Measurements from ENCODE around the gene ETFA.
A peak's percentile ranks its signal among the peaks of the same experiment; 100 is the strongest.

ETFA gene

DNA sequence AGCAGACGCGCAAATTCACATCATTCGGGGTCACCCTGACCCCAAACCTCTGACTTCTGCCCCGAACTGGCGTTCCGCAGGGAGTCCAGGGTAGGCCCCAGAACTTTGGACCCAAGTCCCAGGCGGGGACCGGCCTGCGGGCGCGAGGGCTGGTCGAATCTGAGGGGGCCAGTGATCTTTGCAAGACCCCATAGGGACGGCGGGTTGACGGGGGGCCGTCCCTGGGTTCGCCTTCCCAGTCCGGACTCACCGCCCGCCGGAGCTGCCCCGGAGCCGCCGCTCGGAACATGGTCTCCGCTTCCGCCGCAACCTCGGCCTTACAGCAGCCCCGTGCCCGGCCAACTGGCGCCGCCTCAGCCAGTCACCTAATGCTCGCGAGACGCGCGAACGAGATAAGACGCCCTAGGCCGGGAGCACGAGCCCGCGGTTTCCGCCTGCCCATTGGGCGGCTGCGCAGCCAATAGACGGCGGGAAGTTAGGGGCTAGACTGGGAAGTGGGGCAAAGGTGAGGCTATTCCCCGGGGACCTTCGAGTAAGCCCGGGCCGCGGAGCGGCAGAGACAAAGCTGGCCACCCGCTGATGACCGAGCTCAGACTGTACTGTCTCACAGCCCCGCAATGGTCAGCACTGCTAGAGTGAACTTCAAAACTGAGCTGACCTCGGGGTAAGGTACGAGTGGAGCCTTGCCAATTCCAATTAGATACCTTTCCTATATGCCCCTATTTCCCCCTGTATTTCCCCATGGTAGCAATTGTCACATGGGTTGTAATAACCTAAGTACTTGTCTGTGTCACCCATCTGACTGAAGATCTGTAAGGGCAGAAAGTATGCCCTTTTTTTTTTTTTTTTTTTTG is at the start of gene ETFA:
ETFA (minus strand) TSS at position 370 of the 854 bp plus-strand sequence; CDS start at position 289, 81 bp downstream.
- peak within 1 kb of the TSS; percentile 91 for H3K4me3 ChIP-seq (ENCODE audit: low read depth, low read length)
- TF ChIP-seq, protein P1, sequence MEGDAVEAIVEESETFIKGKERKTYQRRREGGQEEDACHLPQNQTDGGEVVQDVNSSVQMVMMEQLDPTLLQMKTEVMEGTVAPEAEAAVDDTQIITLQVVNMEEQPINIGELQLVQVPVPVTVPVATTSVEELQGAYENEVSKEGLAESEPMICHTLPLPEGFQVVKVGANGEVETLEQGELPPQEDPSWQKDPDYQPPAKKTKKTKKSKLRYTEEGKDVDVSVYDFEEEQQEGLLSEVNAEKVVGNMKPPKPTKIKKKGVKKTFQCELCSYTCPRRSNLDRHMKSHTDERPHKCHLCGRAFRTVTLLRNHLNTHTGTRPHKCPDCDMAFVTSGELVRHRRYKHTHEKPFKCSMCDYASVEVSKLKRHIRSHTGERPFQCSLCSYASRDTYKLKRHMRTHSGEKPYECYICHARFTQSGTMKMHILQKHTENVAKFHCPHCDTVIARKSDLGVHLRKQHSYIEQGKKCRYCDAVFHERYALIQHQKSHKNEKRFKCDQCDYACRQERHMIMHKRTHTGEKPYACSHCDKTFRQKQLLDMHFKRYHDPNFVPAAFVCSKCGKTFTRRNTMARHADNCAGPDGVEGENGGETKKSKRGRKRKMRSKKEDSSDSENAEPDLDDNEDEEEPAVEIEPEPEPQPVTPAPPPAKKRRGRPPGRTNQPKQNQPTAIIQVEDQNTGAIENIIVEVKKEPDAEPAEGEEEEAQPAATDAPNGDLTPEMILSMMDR (IDR thresholded peaks at IDR 0.05; ENCODE audit: borderline replicate concordance, insufficient read depth, low read depth, low read length), result no peak

DNA sequence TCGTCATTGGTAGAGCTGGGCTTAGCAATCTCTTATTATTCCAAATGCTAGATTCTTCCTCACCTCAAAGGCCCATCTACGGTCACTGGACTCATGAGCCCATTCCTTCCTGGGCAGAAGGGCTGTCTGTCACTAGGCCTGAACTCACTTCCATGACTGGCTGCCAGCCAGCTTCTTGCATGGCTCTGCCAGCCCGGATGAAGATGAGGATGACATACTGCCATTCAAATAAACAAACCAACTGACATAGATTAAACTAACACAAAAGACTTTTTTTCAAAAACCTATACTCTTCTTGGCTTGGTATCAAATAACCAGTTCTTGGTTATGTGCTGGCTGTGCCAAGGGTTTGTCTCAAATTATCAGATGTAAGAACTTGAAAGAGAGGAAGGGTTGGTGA is 49.1 kb upstream of the ETFA start:
- TF ChIP-seq, protein P1 (IDR thresholded peaks at IDR 0.05; ENCODE audit: borderline replicate concordance, insufficient read depth, low read depth, low read length), result no peak

DNA sequence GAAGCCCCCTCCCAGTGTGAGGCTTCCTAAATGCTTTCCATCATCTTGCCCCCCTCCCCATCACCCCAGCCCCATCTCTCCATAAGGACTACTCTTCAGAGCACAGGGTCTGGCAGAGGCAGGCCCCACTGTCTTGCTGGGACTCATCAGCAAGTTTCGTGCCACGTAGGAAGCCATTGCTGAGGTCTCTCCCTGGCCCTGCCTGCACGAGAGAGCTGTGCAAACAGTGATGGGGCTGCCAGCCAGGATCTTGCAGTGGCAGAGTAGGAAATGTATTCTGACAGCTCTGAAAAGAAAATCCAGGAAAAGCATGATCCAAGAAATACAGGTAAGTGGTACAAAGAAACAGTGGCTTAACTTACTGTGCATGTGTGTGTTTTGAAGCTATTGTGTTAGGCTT is 47.9 kb upstream of the ETFA start:
- TF ChIP-seq, protein P1 (IDR thresholded peaks at IDR 0.05; ENCODE audit: borderline replicate concordance, insufficient read depth, low read depth, low read length), result no peak
- no peak overlapping the region for H3K4me3 ChIP-seq (ENCODE audit: low read depth, low read length)

More for the DNA sequence above, 49.1 kb upstream of the ETFA start:
- H3K4me3 ChIP-seq (ENCODE audit: low read depth, low read length), result no peak overlapping the region

DNA sequence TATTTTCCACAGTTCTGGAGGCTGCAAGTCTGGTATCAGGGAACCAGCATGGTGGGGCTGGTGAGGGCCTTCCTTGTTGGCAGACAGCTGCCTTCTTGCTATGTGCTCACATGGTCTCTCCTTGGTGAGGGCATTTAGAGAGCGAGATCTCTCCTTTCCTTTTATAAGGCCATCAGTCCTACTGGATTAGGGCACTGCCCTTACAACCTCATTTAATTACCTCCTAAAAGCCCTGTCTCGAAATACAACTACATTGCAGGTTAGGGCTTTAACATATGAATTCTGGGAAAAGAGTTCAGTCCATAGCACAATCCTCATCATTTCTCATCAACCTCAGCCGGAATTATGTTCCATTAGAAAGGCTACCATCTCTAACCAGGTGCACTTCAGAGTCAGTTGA is 47.2 kb upstream of the ETFA start:
- TF ChIP-seq, protein P1 (IDR thresholded peaks at IDR 0.05; ENCODE audit: borderline replicate concordance, insufficient read depth, low read depth, low read length), result no peak
- H3K4me3 ChIP-seq (ENCODE audit: low read depth, low read length), result no peak overlapping the region

DNA sequence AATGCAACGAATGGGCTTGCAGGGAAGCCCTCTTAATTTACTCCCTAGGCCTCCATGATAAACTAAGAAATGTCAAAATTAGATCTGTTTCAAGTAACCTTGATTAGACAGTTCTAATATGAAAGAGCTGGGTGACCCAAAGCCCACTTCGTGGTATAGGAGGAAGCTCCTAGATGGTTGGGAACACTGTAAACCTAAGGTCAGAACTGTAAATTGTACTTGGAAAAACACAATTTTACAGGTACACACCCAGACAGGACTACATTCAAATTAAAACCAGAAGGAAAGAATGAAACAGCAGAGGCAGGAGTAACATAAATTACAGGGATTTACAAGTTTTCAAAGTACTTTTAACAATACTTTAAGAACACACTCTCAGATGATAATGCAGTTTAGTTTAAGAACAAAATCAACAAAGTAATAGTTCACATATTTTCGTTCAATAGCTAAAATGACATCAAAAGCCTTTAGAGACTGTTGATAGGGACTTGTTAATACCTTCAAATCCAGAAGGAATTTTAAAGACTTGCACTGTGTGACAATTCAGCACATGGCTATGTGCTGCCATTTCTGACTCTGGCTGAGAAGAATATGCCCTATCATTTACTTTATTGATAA is 43.7 kb upstream of the ETFA start:
- H3K4me3 ChIP-seq (ENCODE audit: low read depth, low read length), result no peak overlapping the region
- TF ChIP-seq, protein P1 (IDR thresholded peaks at IDR 0.05; ENCODE audit: borderline replicate concordance, insufficient read depth, low read depth, low read length), result no peak

DNA sequence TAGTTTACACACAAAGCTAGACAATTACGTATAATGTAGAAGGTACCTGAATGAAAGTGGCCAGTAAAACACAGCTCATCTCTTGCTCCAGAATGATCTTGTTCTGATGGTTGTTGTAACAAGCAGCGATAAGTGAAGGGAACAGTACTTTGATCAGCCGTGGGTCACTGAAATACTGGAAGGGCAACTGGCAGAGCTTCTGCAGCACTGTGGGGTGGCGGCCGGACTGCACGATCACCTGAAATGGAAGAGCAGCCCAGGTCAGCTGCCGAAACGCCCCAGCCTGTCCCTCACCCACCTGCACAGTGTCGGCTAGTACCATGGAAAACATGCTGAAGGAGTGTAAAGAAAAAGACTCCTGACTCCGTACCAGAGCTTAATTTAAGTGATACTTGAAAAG is 42.6 kb upstream of the ETFA start:
- TF ChIP-seq, protein P1 (IDR thresholded peaks at IDR 0.05; ENCODE audit: borderline replicate concordance, insufficient read depth, low read depth, low read length), result no peak
- H3K4me3 ChIP-seq (ENCODE audit: low read depth, low read length), result no peak overlapping the region
